Measurements from ENCODE around the gene FBXO47.
"Not testable (repeated sequence)": the region's sequence is repeated elsewhere in the genome, so short reads cannot be mapped to it uniquely, and the experiment has no call there.

The FBXO47 gene

GRCh38 chr17:38915639-38915995, 51.6 kb downstream of the FBXO47 start:
- no peak for TF ChIP-seq SPI1 (IDR thresholded peaks at IDR 0.05; ENCODE audit: low read depth, low read length)
- TF ChIP-seq PAX5 (IDR thresholded peaks at IDR 0.05; ENCODE audit: insufficient read depth, low read length, severe bottlenecking), result no peak
- no peak for TF ChIP-seq POU2F2 (IDR thresholded peaks at IDR 0.05; ENCODE audit: low read depth, low read length)
- no peak for TF ChIP-seq TAF1 (IDR thresholded peaks at IDR 0.05; ENCODE audit: low read depth, low read length)
- TF ChIP-seq POLR2AphosphoS5 (IDR thresholded peaks at IDR 0.05; ENCODE audit: low read depth, low read length), result no peak
- DNase-seq (ENCODE audit: insufficient read length, low spot score) (no peak), FAIRE-seq (no peak)

- TF ChIP-seq TAF1 (IDR thresholded peaks at IDR 0.05; ENCODE audit: low read depth, low read length) (no peak), PAX5 (IDR thresholded peaks at IDR 0.05; ENCODE audit: insufficient read depth, low read length, severe bottlenecking) (no peak), POLR2AphosphoS5 (IDR thresholded peaks at IDR 0.05; ENCODE audit: low read depth, low read length) (no peak), POU2F2 (IDR thresholded peaks at IDR 0.05; ENCODE audit: low read depth, low read length) (no peak), POLR2A (IDR thresholded peaks at IDR 0.05; ENCODE audit: low read depth, low read length) (no peak), SPI1 (IDR thresholded peaks at IDR 0.05; ENCODE audit: low read depth, low read length) (no peak)
- DNase-seq (ENCODE audit: insufficient read length, low spot score), result no peak
- FAIRE-seq, result no peak
These were observed 52.2 kb downstream of the FBXO47 start for GRCh38 chr17:38914741-38915638.

- no peak for TF ChIP-seq SPI1 (IDR thresholded peaks at IDR 0.05; ENCODE audit: low read depth, low read length)
- no peak for TF ChIP-seq TAF1 (IDR thresholded peaks at IDR 0.05; ENCODE audit: low read depth, low read length)
- no peak for TF ChIP-seq PAX5 (IDR thresholded peaks at IDR 0.05; ENCODE audit: insufficient read depth, low read length, severe bottlenecking)
- DNase-seq (ENCODE audit: insufficient read length, low spot score), result no peak
These were observed 54.9 kb downstream of the FBXO47 start for GRCh38 chr17:38912221-38912813.

GRCh38 chr17:38911731-38912081, 55.5 kb downstream of the FBXO47 start:
- not testable (repeated sequence) for FAIRE-seq; DNase-seq (ENCODE audit: insufficient read length, low spot score)

More at GRCh38 chr17:38912221-38912813, 54.9 kb downstream of the FBXO47 start:
- FAIRE-seq, result no peak

- DNase-seq (ENCODE audit: insufficient read length, low spot score) (no peak), FAIRE-seq (no peak)
- TF ChIP-seq SPI1 (IDR thresholded peaks at IDR 0.05; ENCODE audit: low read depth, low read length) (no peak), TAF1 (IDR thresholded peaks at IDR 0.05; ENCODE audit: low read depth, low read length) (no peak), PAX5 (IDR thresholded peaks at IDR 0.05; ENCODE audit: insufficient read depth, low read length, severe bottlenecking) (no peak), POLR2AphosphoS5 (IDR thresholded peaks at IDR 0.05; ENCODE audit: low read depth, low read length) (no peak), POLR2A (IDR thresholded peaks at IDR 0.05; ENCODE audit: low read depth, low read length) (no peak), POU2F2 (IDR thresholded peaks at IDR 0.05; ENCODE audit: low read depth, low read length) (no peak)
These were observed 56.0 kb downstream of the FBXO47 start for GRCh38 chr17:38911081-38911730.

GRCh38 chr17:38910325-38910724, 56.9 kb downstream of the FBXO47 start:
- TF ChIP-seq PAX5 (IDR thresholded peaks at IDR 0.05; ENCODE audit: insufficient read depth, low read length, severe bottlenecking) (no peak), TAF1 (IDR thresholded peaks at IDR 0.05; ENCODE audit: low read depth, low read length) (no peak), SPI1 (IDR thresholded peaks at IDR 0.05; ENCODE audit: low read depth, low read length) (no peak), POLR2AphosphoS5 (IDR thresholded peaks at IDR 0.05; ENCODE audit: low read depth, low read length) (no peak), POLR2A (IDR thresholded peaks at IDR 0.05; ENCODE audit: low read depth, low read length) (no peak), POU2F2 (IDR thresholded peaks at IDR 0.05; ENCODE audit: low read depth, low read length) (no peak)
- no peak for DNase-seq (ENCODE audit: insufficient read length, low spot score)
- FAIRE-seq, result no peak

- FAIRE-seq, result no peak
- TF ChIP-seq POLR2AphosphoS5 (IDR thresholded peaks at IDR 0.05; ENCODE audit: low read depth, low read length) (no peak), SPI1 (IDR thresholded peaks at IDR 0.05; ENCODE audit: low read depth, low read length) (no peak), POU2F2 (IDR thresholded peaks at IDR 0.05; ENCODE audit: low read depth, low read length) (no peak), TAF1 (IDR thresholded peaks at IDR 0.05; ENCODE audit: low read depth, low read length) (no peak), PAX5 (IDR thresholded peaks at IDR 0.05; ENCODE audit: insufficient read depth, low read length, severe bottlenecking) (no peak), POLR2A (IDR thresholded peaks at IDR 0.05; ENCODE audit: low read depth, low read length) (no peak)
- DNase-seq (ENCODE audit: insufficient read length, low spot score), result no peak
These were observed 58.5 kb downstream of the FBXO47 start for GRCh38 chr17:38908676-38909181.

- FAIRE-seq, result no peak
- TF ChIP-seq TAF1 (IDR thresholded peaks at IDR 0.05; ENCODE audit: low read depth, low read length) (no peak), POU2F2 (IDR thresholded peaks at IDR 0.05; ENCODE audit: low read depth, low read length) (no peak), PAX5 (IDR thresholded peaks at IDR 0.05; ENCODE audit: insufficient read depth, low read length, severe bottlenecking) (no peak), POLR2A (IDR thresholded peaks at IDR 0.05; ENCODE audit: low read depth, low read length) (no peak), SPI1 (IDR thresholded peaks at IDR 0.05; ENCODE audit: low read depth, low read length) (no peak), POLR2AphosphoS5 (IDR thresholded peaks at IDR 0.05; ENCODE audit: low read depth, low read length) (no peak)
- no peak for DNase-seq (ENCODE audit: insufficient read length, low spot score)
These were observed 59.1 kb downstream of the FBXO47 start for GRCh38 chr17:38907930-38908675.

Data from GM12891 (cell line).